GM10248 (cell line): ENCODE data around the gene ZER1.

Experiments
- CTCF ChIA-PET: fragments of 300-600 bp; sonication (Branson Sonifier 250); formaldehyde crosslinking; extraction: SDS; loops from one replicate; lab custom pipeline; 2021; ENCODE audit warnings: antibody characterized with exemption; lab: Yijun Ruan, JAX
- POLR2A ChIA-PET: fragments of 350-650 bp; sonication (Branson Sonifier 250); formaldehyde crosslinking; extraction: SDS; loops from one replicate; lab custom pipeline; 2020; ENCODE audit warnings: antibody characterized with exemption; lab: Yijun Ruan, JAX
- DNase-seq: peaks from one replicate; pipeline ENCODE4 v3.0.0; 2012; ENCODE audit errors: extremely low spot score
- TF ChIP-seq, protein P1 (sequence below): IDR thresholded peaks from 2 replicates; pipeline ENCODE4 v1.5.1; 2012; ENCODE audit warnings: mild to moderate bottlenecking, low read depth; ENCODE audit errors: extremely low read depth, missing control alignments, control extremely low read depth

Gene ZER1

GRCh38 chr9:128707446-128707845 is 64.3 kb downstream of the ZER1 start:
- ChIA-PET CTCF (interaction anchor here (0.6 to 1.4 kb wide), 3 partner anchors 12 to 169 kb away, joined by 3 to 4 read pairs (median 3); no protein-coding TSS in a partner anchor), POLR2A (interaction anchor here (0.9 kb wide), 1 partner anchor 111 kb away, joined by 3 read pairs; the partner anchor contains the start of gene ENDOG)
- TF ChIP-seq, protein P1, sequence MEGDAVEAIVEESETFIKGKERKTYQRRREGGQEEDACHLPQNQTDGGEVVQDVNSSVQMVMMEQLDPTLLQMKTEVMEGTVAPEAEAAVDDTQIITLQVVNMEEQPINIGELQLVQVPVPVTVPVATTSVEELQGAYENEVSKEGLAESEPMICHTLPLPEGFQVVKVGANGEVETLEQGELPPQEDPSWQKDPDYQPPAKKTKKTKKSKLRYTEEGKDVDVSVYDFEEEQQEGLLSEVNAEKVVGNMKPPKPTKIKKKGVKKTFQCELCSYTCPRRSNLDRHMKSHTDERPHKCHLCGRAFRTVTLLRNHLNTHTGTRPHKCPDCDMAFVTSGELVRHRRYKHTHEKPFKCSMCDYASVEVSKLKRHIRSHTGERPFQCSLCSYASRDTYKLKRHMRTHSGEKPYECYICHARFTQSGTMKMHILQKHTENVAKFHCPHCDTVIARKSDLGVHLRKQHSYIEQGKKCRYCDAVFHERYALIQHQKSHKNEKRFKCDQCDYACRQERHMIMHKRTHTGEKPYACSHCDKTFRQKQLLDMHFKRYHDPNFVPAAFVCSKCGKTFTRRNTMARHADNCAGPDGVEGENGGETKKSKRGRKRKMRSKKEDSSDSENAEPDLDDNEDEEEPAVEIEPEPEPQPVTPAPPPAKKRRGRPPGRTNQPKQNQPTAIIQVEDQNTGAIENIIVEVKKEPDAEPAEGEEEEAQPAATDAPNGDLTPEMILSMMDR, result no peak
- no peak for DNase-seq

DNA sequence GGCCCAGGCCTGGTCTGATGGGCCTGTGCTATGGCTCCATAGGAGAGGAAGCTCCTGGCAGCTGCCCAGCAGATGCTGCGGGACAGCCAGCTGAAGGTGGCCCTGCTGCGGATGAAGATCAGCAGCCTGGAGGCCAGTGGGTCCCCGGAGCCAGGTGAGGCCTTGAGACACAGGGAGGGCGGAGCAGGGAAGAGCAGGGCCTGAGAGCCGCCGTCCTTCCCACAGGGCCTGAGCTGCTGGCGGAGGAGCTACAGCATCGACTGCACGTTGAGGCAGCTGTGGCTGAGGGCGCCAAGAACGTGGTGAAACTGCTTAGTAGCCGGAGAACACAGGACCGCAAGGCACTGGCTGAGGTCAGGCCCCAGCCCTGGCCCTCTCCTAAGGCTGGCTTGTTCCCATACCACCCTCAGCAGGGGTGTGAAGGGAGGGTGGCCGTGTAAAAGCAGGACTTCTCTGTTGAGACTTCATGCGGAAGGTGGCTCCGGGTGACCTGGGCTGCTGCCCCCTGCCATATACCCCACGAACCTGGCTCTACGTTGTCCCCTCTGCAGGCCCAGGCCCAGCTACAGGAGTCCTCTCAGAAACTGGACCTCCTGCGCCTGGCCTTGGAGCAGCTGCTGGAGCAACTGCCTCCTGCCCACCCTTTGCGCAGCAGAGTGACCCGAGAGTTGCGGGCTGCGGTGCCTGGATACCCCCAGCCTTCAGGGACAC is 64.9 kb downstream of the ZER1 start:
- CTCF ChIA-PET, result interaction anchor here (0.7 to 1.4 kb wide), 3 partner anchors 11 to 221 kb away, joined by 3 to 4 read pairs (median 4); no protein-coding TSS in a partner anchor
- POLR2A ChIA-PET, result interaction anchor here (0.6 to 1.5 kb wide), 5 partner anchors 10 to 154 kb away, joined by 3 to 4 read pairs (median 3); partner anchors contain the start of genes ENDOG and SPTAN1

GRCh38 chr9:128706045-128706444 is 65.7 kb downstream of the ZER1 start:
- ChIA-PET POLR2A (interaction anchor here (0.6 to 1.5 kb wide), 5 partner anchors 9 to 154 kb away, joined by 3 to 4 read pairs (median 4); partner anchors contain the start of genes ENDOG and SPTAN1), CTCF (interaction anchor here (1.0 to 1.4 kb wide), 3 partner anchors 10 to 222 kb away, joined by 3 to 4 read pairs (median 4); no protein-coding TSS in a partner anchor)
- TF ChIP-seq, protein P1, result no peak
- no peak for DNase-seq

More for the DNA sequence above, 64.9 kb downstream of the ZER1 start:
- TF ChIP-seq, protein P1, result no peak
- no peak for DNase-seq

- ChIA-PET CTCF (interaction anchor here (1.0 kb wide), 1 partner anchor 15 kb away, joined by 3 read pairs; no protein-coding TSS in a partner anchor), POLR2A (interaction anchor here (0.8 to 1.5 kb wide), 3 partner anchors 9 to 113 kb away, joined by 3 to 4 read pairs (median 4); partner anchors contain the start of gene ENDOG)
- DNase-seq, result no peak
- TF ChIP-seq, protein P1, result no peak
These were observed 66.4 kb downstream of the ZER1 start for GRCh38 chr9:128705051-128705965.

DNA sequence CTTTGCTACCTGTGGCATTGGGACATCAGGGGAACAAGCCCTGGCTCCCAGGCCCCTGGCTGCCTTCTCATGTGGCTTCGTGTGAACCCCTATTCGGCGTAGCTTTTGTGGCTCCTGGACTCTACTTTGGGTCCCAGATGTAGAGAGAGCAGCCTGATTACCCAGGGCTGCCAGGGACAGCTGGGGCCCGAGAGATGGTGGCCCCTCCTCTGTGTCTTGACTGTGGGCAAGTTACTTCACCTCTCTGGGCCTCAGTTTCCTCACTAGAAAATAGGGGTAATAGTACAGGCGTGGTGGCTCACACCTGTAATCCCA is 67.4 kb downstream of the ZER1 start:
- POLR2A ChIA-PET, result no interaction called here

More for the DNA sequence above, 67.4 kb downstream of the ZER1 start:
- TF ChIP-seq, protein P1, result no peak
- DNase-seq, result no peak
- CTCF ChIA-PET, result interaction anchor here (0.8 kb wide), 1 partner anchor 10 kb away, joined by 3 read pairs; no protein-coding TSS in a partner anchor
